WTC11 (cell line): ENCODE results near the gene SMARCA2.

Experiments
- E2F1 ChIP-seq: sonication (generic); formaldehyde crosslinking; IDR thresholded peaks from 2 replicates; pipeline ENCODE4 v1.8.0; 2022; ENCODE audit warnings: mild to moderate bottlenecking, missing genetic modification reagents
- NFATC4 ChIP-seq: fragments of 250-450 bp; sonication (Bioruptor Pico); IDR thresholded peaks from 2 replicates; pipeline ENCODE4 v1.9.0; 2021; ENCODE audit warnings: mild to moderate bottlenecking
- PRDM15 ChIP-seq: sonication (generic); formaldehyde crosslinking; IDR thresholded peaks from 2 replicates; pipeline ENCODE4 v1.8.0; 2022; ENCODE audit warnings: missing genetic modification reagents
- TF ChIP-seq, protein P1 (sequence below): fragments of 200-600 bp; IDR thresholded peaks from 2 replicates; pipeline ENCODE4 v1.8.0; 2022; ENCODE audit warnings: antibody characterized with exemption
- TF ChIP-seq, protein P2 (sequence below): sonication (generic); formaldehyde crosslinking; conservative IDR thresholded peaks from 2 replicates; pipeline ENCODE4 v1.8.1; 2023; ENCODE audit warnings: mild to moderate bottlenecking, low read depth, missing genetic modification reagents, moderate library complexity
- TF ChIP-seq, protein P3 (sequence below): sonication (generic); formaldehyde crosslinking; conservative IDR thresholded peaks from 2 replicates; pipeline ENCODE4 v1.8.1; 2022; ENCODE audit warnings: mild to moderate bottlenecking, missing genetic modification reagents

GRCh38 chr9:2016408-2017330 is 1.5 kb downstream of the SMARCA2 start:
- TF ChIP-seq, protein P1, sequence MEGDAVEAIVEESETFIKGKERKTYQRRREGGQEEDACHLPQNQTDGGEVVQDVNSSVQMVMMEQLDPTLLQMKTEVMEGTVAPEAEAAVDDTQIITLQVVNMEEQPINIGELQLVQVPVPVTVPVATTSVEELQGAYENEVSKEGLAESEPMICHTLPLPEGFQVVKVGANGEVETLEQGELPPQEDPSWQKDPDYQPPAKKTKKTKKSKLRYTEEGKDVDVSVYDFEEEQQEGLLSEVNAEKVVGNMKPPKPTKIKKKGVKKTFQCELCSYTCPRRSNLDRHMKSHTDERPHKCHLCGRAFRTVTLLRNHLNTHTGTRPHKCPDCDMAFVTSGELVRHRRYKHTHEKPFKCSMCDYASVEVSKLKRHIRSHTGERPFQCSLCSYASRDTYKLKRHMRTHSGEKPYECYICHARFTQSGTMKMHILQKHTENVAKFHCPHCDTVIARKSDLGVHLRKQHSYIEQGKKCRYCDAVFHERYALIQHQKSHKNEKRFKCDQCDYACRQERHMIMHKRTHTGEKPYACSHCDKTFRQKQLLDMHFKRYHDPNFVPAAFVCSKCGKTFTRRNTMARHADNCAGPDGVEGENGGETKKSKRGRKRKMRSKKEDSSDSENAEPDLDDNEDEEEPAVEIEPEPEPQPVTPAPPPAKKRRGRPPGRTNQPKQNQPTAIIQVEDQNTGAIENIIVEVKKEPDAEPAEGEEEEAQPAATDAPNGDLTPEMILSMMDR: no peak
- TF ChIP-seq, protein P2, sequence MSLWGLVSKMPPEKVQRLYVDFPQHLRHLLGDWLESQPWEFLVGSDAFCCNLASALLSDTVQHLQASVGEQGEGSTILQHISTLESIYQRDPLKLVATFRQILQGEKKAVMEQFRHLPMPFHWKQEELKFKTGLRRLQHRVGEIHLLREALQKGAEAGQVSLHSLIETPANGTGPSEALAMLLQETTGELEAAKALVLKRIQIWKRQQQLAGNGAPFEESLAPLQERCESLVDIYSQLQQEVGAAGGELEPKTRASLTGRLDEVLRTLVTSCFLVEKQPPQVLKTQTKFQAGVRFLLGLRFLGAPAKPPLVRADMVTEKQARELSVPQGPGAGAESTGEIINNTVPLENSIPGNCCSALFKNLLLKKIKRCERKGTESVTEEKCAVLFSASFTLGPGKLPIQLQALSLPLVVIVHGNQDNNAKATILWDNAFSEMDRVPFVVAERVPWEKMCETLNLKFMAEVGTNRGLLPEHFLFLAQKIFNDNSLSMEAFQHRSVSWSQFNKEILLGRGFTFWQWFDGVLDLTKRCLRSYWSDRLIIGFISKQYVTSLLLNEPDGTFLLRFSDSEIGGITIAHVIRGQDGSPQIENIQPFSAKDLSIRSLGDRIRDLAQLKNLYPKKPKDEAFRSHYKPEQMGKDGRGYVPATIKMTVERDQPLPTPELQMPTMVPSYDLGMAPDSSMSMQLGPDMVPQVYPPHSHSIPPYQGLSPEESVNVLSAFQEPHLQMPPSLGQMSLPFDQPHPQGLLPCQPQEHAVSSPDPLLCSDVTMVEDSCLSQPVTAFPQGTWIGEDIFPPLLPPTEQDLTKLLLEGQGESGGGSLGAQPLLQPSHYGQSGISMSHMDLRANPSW (CRISPR knock-in tag): no peak
- TF ChIP-seq E2F1 (CRISPR knock-in tag) (0 out of 2 replicates have a peak, but pooled peaks have one; percentile 24), NFATC4 (CRISPR knock-in tag) (no peak), PRDM15 (CRISPR knock-in tag) (no peak)
- TF ChIP-seq, protein P3, sequence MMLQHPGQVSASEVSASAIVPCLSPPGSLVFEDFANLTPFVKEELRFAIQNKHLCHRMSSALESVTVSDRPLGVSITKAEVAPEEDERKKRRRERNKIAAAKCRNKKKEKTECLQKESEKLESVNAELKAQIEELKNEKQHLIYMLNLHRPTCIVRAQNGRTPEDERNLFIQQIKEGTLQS: no peak
